AG04450 (cell line): ENCODE measurements around the gene KIFAP3. TPM values are rescaled to one million over a fixed set of nuclear protein-coding genes. Genes with fewer than 3 reads are reported as not detected.

Experiments used
- CTCF ChIA-PET: fragments of 300-600, 350-600 bp; formaldehyde crosslinking; extraction: SDS; loops from one replicate; lab custom pipeline; 2022; ENCODE audit warnings: antibody characterized with exemption, inconsistent platforms; lab: Charles Lee
- POLR2A ChIA-PET: fragments of 350-600 bp; formaldehyde crosslinking; extraction: SDS; loops from one replicate; lab custom pipeline; 2021; ENCODE audit warnings: antibody characterized with exemption, inconsistent platforms; lab: Yijun Ruan, JAX
- DNase-seq: peaks from one replicate; pipeline ENCODE4 v3.0.0-alpha.2; 2011; ENCODE audit warnings: low read depth, low spot score
- H3K27ac ChIP-seq: one replicate; pipeline ENCODE4 v1.5.1; 2012; ENCODE audit warnings: low read depth, low read length, control low read depth
- H3K27me3 ChIP-seq: one replicate; pipeline ENCODE4 v1.6.0; 2012; ENCODE audit warnings: low read length; ENCODE audit not compliant: control insufficient read depth, insufficient read depth
- H3K4me3 ChIP-seq: 2 replicates; pipeline ENCODE4 v1.5.1; 2011; ENCODE audit warnings: mild to moderate bottlenecking, low read depth, low read length, control low read depth
- H3K9me3 ChIP-seq: 2 replicates; pipeline ENCODE4 v1.5.1; 2012; ENCODE audit warnings: low read length; ENCODE audit not compliant: control insufficient read depth, insufficient read depth
- CTCF ChIP-seq: IDR thresholded peaks from 2 replicates; pipeline ENCODE4 v1.5.1; 2011; ENCODE audit warnings: low read depth, low read length, control low read depth, inconsistent platforms
- polyA plus RNA-seq: library from polyadenylated mRNA; depleted of rRNA; stranded (reverse); fragments of >200 nt; gene quantifications from 2 replicates; pipeline ENCODE4 v1.2.3, GENCODE V29; 2011

Gene KIFAP3
- polyA plus RNA-seq, 1 experiment = 18.2 TPM

DNA sequence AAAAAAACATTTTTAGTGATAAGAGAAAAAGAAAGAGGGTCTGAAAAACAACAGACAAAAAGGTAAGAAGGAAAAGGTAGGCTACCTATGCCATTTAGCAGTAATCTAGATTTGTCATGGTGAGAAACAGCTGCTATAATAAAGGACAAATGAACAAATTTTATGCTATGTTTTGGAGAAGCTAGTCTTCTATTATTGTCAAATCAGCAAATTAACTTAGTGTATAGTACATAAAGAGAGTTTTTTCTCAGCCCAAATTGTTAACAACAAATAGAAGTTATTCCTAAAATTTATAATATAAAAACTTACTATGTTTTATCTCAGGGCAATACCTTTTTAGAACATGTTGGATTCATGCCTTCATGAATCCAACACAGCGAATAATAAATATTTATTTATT is 88.7 kb downstream of the KIFAP3 start:
- H3K27ac ChIP-seq = no peak overlapping the region
- CTCF ChIA-PET = no interaction called here
- no peaks in the 10 kb centered on the region for H3K9me3 ChIP-seq
- no peak for DNase-seq
- H3K4me3 ChIP-seq = no peak overlapping the region
- TF ChIP-seq CTCF = no peak
- POLR2A ChIA-PET = no interaction called here
- H3K27me3 ChIP-seq = no peaks in the 10 kb centered on the region

DNA sequence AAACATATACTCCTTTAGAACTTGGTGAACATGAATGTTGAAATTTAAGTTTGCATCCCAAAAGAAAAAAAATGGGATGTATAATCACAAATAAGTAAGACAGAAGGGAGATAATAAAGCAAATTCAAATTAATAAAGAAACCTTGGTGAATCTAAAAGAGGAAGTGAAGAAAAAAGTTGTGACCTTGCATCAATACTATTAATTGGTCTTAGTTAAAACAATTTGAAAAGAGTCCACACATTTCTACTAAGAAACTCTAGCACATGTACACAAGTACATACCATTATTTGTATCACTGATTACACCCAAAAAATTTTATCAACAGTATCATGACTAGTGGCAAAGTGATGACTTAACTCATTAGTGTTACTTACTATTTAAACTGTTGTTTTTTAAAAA is 100.4 kb downstream of the KIFAP3 start:
- Histone ChIP-seq H3K4me3 (no peak overlapping the region), H3K27ac (no peak overlapping the region), H3K27me3 (no peaks in the 10 kb centered on the region), H3K9me3 (no peaks in the 10 kb centered on the region)
- ChIA-PET CTCF (no interaction called here), POLR2A (no interaction called here)
- TF ChIP-seq CTCF = no peak
- DNase-seq = no peak

- no peak for DNase-seq
- Histone ChIP-seq H3K9me3 (no peaks in the 10 kb centered on the region), H3K27ac (no peak overlapping the region), H3K27me3 (no peaks in the 10 kb centered on the region), H3K4me3 (no peak overlapping the region)
- no peak for TF ChIP-seq CTCF
- ChIA-PET CTCF (interaction anchor here (1.1 kb wide), 1 partner anchor 41 kb away, joined by 4 read pairs; no protein-coding TSS in a partner anchor), POLR2A (no interaction called here)
Measured at GRCh38 chr1:169970114-169970513, 104.4 kb downstream of the KIFAP3 start.

GRCh38 chr1:169968174-169968573 is 106.3 kb downstream of the KIFAP3 start:
- CTCF ChIA-PET = no interaction called here

GRCh38 chr1:169964206-169964605 is 110.3 kb downstream of the KIFAP3 start:
- Histone ChIP-seq H3K27me3 (no peaks in the 10 kb centered on the region), H3K27ac (no peak overlapping the region), H3K4me3 (no peak overlapping the region), H3K9me3 (no peaks in the 10 kb centered on the region)
- CTCF ChIA-PET = interaction anchor here (1.0 kb wide), 1 partner anchor 1349 kb away, joined by 3 read pairs; no protein-coding TSS in a partner anchor
- no peak for TF ChIP-seq CTCF
- POLR2A ChIA-PET = no interaction called here
- DNase-seq = no peak

More at GRCh38 chr1:169968174-169968573, 106.3 kb downstream of the KIFAP3 start:
- H3K27ac ChIP-seq = no peak overlapping the region
- no peaks in the 10 kb centered on the region for H3K27me3 ChIP-seq
- H3K4me3 ChIP-seq = no peak overlapping the region
- no peaks in the 10 kb centered on the region for H3K9me3 ChIP-seq
- POLR2A ChIA-PET = no interaction called here
- TF ChIP-seq CTCF = no peak
- no peak for DNase-seq
